ENCODE data around the gene USP15. TPM values are rescaled to one million over a fixed set of nuclear protein-coding genes. Genes with fewer than 3 reads are reported as not detected.

The USP15 gene
- total RNA-seq, 1 experiment from 2014 or later, result 25.8 TPM

DNA sequence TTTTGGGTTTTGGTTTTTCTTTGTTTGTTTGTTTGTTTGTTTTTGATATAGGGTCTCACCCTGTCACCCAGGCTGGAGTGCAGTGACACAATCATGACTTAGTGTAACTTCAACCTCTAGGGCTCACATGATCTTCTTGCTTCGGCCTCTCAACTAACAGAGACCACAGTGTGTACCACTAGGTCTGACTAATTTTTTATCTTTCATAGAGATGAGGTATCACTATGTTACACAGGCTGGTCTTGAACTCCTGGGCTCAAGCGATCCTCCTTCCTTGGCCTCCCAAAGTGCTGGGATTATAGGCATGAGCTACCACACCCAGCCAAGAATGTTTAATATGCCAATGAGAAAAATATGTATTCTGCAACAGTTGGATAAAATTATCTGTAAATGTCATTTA lies 29.6 kb upstream of the USP15 start:
- no peak overlapping the region for H3K27ac ChIP-seq
- POLR2A ChIA-PET (ENCODE audit: unreplicated experiment), result no interaction called here
- H3K9me3 ChIP-seq (ENCODE audit: insufficient read depth, low read depth), result no peaks in the 10 kb centered on the region
- TF ChIP-seq EZH2 (IDR thresholded peaks at IDR 0.05; ENCODE audit: low read depth), result no peak
- TF ChIP-seq, protein P1, sequence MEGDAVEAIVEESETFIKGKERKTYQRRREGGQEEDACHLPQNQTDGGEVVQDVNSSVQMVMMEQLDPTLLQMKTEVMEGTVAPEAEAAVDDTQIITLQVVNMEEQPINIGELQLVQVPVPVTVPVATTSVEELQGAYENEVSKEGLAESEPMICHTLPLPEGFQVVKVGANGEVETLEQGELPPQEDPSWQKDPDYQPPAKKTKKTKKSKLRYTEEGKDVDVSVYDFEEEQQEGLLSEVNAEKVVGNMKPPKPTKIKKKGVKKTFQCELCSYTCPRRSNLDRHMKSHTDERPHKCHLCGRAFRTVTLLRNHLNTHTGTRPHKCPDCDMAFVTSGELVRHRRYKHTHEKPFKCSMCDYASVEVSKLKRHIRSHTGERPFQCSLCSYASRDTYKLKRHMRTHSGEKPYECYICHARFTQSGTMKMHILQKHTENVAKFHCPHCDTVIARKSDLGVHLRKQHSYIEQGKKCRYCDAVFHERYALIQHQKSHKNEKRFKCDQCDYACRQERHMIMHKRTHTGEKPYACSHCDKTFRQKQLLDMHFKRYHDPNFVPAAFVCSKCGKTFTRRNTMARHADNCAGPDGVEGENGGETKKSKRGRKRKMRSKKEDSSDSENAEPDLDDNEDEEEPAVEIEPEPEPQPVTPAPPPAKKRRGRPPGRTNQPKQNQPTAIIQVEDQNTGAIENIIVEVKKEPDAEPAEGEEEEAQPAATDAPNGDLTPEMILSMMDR (conservative IDR thresholded peaks at IDR 0.05), result no peak
- H3K79me2 ChIP-seq (ENCODE audit: low read depth), result no peaks in the 10 kb centered on the region
- no TSS peak for BruUV-seq (replicated peaks)
- no peaks in the 10 kb centered on the region for H3K27me3 ChIP-seq (ENCODE audit: insufficient read depth, low read depth)
- H3K4me1 ChIP-seq (replicated peaks; ENCODE audit: insufficient read depth), result no peaks in the 10 kb centered on the region
- H4K20me1 ChIP-seq (ENCODE audit: insufficient read depth), result no peaks in the 10 kb centered on the region
- no peaks in the 10 kb centered on the region for H3K9me2 ChIP-seq (ENCODE audit: insufficient read depth)
- H2AFZ ChIP-seq, result no peak overlapping the region
- CTCF ChIA-PET, result no interaction called here
- H3K4me2 ChIP-seq, result no peak overlapping the region
- no peaks in the 10 kb centered on the region for H3F3A ChIP-seq (ENCODE audit: insufficient read depth, low read depth)
- no peaks in the 10 kb centered on the region for H3K36me3 ChIP-seq (ENCODE audit: low read depth)
- no peak for DNase-seq
- H3K4me3 ChIP-seq, result no peak overlapping the region
- intact Hi-C loops (cut with micrococcal nuclease; ENCODE audit: unreplicated experiment), result no loop called here

DNA sequence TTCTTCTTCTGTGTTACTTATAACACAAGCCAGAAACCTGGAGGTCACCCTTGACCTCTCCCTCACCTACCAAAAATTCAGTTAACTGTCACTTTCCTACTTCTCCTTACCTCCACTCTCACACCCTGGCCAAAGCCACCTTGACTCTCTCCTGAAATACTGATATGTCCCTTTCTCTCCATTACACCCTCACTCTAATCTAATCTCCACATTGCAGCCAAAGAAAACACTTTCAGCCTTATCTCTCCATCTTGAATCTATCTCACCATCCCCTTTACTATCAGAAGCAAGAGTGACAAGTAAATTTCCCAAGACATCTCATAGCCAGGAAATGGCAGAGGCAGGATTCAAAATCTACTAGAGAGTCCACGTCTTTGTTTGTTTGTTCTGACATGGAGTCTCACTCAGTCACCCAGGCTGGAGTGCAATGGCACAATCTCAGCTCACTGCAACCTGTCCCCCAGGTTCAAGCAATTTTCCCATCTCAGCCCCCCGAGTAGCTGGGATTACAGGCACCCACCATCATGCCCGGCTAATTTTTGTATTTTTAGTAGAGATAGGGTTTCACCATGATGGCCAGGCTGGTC lies 28.0 kb upstream of the USP15 start:
- Histone ChIP-seq H3K9me3 (ENCODE audit: insufficient read depth, low read depth) (no peaks in the 10 kb centered on the region), H3K36me3 (ENCODE audit: low read depth) (no peaks in the 10 kb centered on the region), H3K9me2 (ENCODE audit: insufficient read depth) (no peaks in the 10 kb centered on the region), H2AFZ (no peak overlapping the region), H3K4me1 (replicated peaks; ENCODE audit: insufficient read depth) (no peaks in the 10 kb centered on the region), H4K20me1 (ENCODE audit: insufficient read depth) (no peaks in the 10 kb centered on the region), H3K79me2 (ENCODE audit: low read depth) (no peaks in the 10 kb centered on the region), H3K27me3 (ENCODE audit: insufficient read depth, low read depth) (no peaks in the 10 kb centered on the region), H3F3A (ENCODE audit: insufficient read depth, low read depth) (no peaks in the 10 kb centered on the region), H3K4me2 (no peak overlapping the region), H3K4me3 (no peak overlapping the region), H3K27ac (no peak overlapping the region)
- TF ChIP-seq, protein P1 (conservative IDR thresholded peaks at IDR 0.05), result no peak
- no peak for TF ChIP-seq EZH2 (IDR thresholded peaks at IDR 0.05; ENCODE audit: low read depth)
- intact Hi-C loops (cut with micrococcal nuclease; ENCODE audit: unreplicated experiment), result no loop called here
- no TSS peak for BruUV-seq (replicated peaks)
- ChIA-PET CTCF (no interaction called here), POLR2A (ENCODE audit: unreplicated experiment) (no interaction called here)
- no peak for DNase-seq

DNA sequence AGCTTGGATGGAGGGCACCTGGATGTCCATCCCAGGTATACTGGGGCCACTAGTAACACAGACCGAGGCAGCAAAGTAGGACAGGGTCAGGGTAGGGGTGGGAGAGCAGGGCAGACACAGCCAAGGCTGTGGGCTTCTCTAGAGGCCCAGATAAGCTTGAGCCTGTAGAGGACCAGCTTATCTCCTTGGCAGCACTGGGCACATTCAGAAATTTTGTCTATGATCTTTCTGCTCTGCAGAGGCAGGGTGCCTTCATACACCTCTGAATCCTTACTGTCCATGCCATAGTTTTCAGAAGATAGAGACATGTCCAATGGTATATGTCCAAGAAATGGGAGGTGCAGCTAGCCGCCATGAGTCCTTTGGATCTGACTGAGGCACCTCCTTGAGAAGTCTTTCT lies 26.4 kb upstream of the USP15 start:
- no peaks in the 10 kb centered on the region for H4K20me1 ChIP-seq (ENCODE audit: insufficient read depth)
- H3K4me1 ChIP-seq (replicated peaks; ENCODE audit: insufficient read depth), result no peaks in the 10 kb centered on the region
- no peak overlapping the region for H3K27ac ChIP-seq
- POLR2A ChIA-PET (ENCODE audit: unreplicated experiment), result no interaction called here
- no peak overlapping the region for H2AFZ ChIP-seq
- no peaks in the 10 kb centered on the region for H3K9me2 ChIP-seq (ENCODE audit: insufficient read depth)
- H3K4me3 ChIP-seq, result no peak overlapping the region
- H3K36me3 ChIP-seq (ENCODE audit: low read depth), result no peaks in the 10 kb centered on the region
- intact Hi-C loops (cut with micrococcal nuclease; ENCODE audit: unreplicated experiment), result no loop called here
- H3K79me2 ChIP-seq (ENCODE audit: low read depth), result no peaks in the 10 kb centered on the region
- BruUV-seq (replicated peaks), result no TSS peak
- no peaks in the 10 kb centered on the region for H3K9me3 ChIP-seq (ENCODE audit: insufficient read depth, low read depth)
- DNase-seq, result no peak
- no peak overlapping the region for H3K4me2 ChIP-seq
- CTCF ChIA-PET, result no interaction called here
- TF ChIP-seq, protein P1 (conservative IDR thresholded peaks at IDR 0.05), result no peak
- TF ChIP-seq EZH2 (IDR thresholded peaks at IDR 0.05; ENCODE audit: low read depth), result no peak
- no peaks in the 10 kb centered on the region for H3K27me3 ChIP-seq (ENCODE audit: insufficient read depth, low read depth)
- no peaks in the 10 kb centered on the region for H3F3A ChIP-seq (ENCODE audit: insufficient read depth, low read depth)

Measured in PC-9 (cell line).